Panc1 (cell line): Measurements from ENCODE around the gene CNPY4. TPM values are rescaled to one million over a fixed set of nuclear protein-coding genes. Genes with fewer than 3 reads are reported as not detected.

Experiments
- ATAC-seq: fragments of 200-7000 bp; cut with Tn5 transposase; 2 replicates; pipeline ENCODE4 v1.9.1; 2020; ENCODE audit warnings: mild to moderate bottlenecking, moderate library complexity
- BruUV-seq: library from RNA; stranded (reverse); fragments of 400-500 nt; replicated peaks from 2 replicates; lab custom pipeline; 2021; lab: Mats Ljungman, UMichigan
- CTCF ChIA-PET: fragments of 300-600 bp; sonication (Branson Sonifier 250); formaldehyde crosslinking; loops from one replicate; lab custom pipeline; 2022; ENCODE audit warnings: antibody characterized with exemption; lab: Charles Lee
- POLR2A ChIA-PET: fragments of 300-600 bp; sonication (Branson Sonifier 250); formaldehyde crosslinking; loops from one replicate; lab custom pipeline; 2022; ENCODE audit warnings: antibody characterized with exemption; lab: Charles Lee
- DNase-seq: peaks from one replicate; pipeline ENCODE4 v3.0.0-alpha.2; 2010; ENCODE audit warnings: low read depth, low spot score
- H3K27ac ChIP-seq: 2 replicates; pipeline ENCODE4 v1.5.1; 2011; ENCODE audit warnings: mild to moderate bottlenecking, low read length, inconsistent platforms
- H3K27me3 ChIP-seq: fragments of 200-500 bp; sonication (Bioruptor generic); 2 replicates; pipeline ENCODE4 v1.6.0; 2014; ENCODE audit warnings: low read length, inconsistent platforms; ENCODE audit not compliant: control insufficient read depth, insufficient read depth
- H3K36me3 ChIP-seq: fragments of 200-500 bp; sonication (Bioruptor generic); 2 replicates; pipeline ENCODE4 v1.5.1; 2014; ENCODE audit warnings: inconsistent platforms, mild to moderate bottlenecking, low read length, moderate library complexity; ENCODE audit not compliant: control insufficient read depth, insufficient read depth
- H3K4me1 ChIP-seq: 2 replicates; pipeline ENCODE4 v1.5.1; 2011; ENCODE audit warnings: inconsistent platforms, mild to moderate bottlenecking, low read length, moderate library complexity; ENCODE audit not compliant: control insufficient read depth, insufficient read depth
- H3K4me3 ChIP-seq, 2 experiments: 2 replicates each; pipeline ENCODE4 v1.5.1; 2011 to 2012; ENCODE audit warnings: low read depth in 2 of 2, low read length in 2 of 2, mild to moderate bottlenecking in 2 of 2, inconsistent platforms in 1 of 2, moderate library complexity in 1 of 2
- H3K9me3 ChIP-seq: fragments of 200-500 bp; sonication (Bioruptor generic); 2 replicates; pipeline ENCODE4 v1.5.1; 2014; ENCODE audit warnings: low read depth, mild to moderate bottlenecking, inconsistent platforms, low read length, moderate library complexity; ENCODE audit not compliant: control insufficient read depth, insufficient read depth
- POLR2AphosphoS5 ChIP-seq: IDR thresholded peaks from 2 replicates; pipeline ENCODE4 v1.6.1; 2012; ENCODE audit warnings: mild to moderate bottlenecking, low read depth, low read length, moderate library complexity
- SIN3A ChIP-seq: IDR thresholded peaks from 2 replicates; pipeline ENCODE4 v1.6.1; 2012; ENCODE audit warnings: low read depth, mild to moderate bottlenecking, low read length, moderate library complexity, borderline replicate concordance; ENCODE audit not compliant: insufficient read depth
- TCF7L2 ChIP-seq: IDR thresholded peaks from 2 replicates; pipeline ENCODE4 v1.6.1; 2011; ENCODE audit warnings: mild to moderate bottlenecking, low read depth, low read length, inconsistent platforms
- in situ Hi-C: cut with HindIII; loops from 2 replicates; pipeline ENCODE4 v1.10.0; 2016; ENCODE audit warnings: low sequenced_read_pairs, low pct_unique_long_range_greater_than_20kb
- intact Hi-C: fragments of 100-400 bp; cut with micrococcal nuclease; formaldehyde crosslinking; loops from one replicate; pipeline ENCODE4 v1.10.0; 2022; ENCODE audit not compliant: unreplicated experiment
- total RNA-seq: library from RNA; stranded (reverse); gene quantifications from one replicate; pipeline ENCODE4 v1.2.1, GENCODE V29; 2021; ENCODE audit not compliant: unreplicated experiment
- TF ChIP-seq, protein P1 (sequence below): fragments of 450-650 bp; IDR thresholded peaks from 2 replicates; pipeline ENCODE4 v1.5.1; 2017; ENCODE audit warnings: mild to moderate bottlenecking
- TF ChIP-seq, protein P2 (sequence below), 2 experiments: IDR thresholded peaks; 2 replicates each; pipeline ENCODE4 v1.6.1; 2011 to 2012; ENCODE audit warnings: low read depth in 2 of 2, control low read depth in 1 of 2, low read length in 1 of 2, mild to moderate bottlenecking in 1 of 2, moderate library complexity in 1 of 2; ENCODE audit not compliant: insufficient read depth in 1 of 2

Gene CNPY4
- total RNA-seq, 1 experiment from 2014 or later = 12.6 TPM

- ChIA-PET CTCF (no interaction called here), POLR2A (no interaction called here)
- no peak for ATAC-seq
- intact Hi-C loops (no loop called here), in situ Hi-C loops (no loop called here)
- Histone ChIP-seq H3K4me3 (no peak overlapping the region), H3K36me3 (no peaks in the 10 kb centered on the region), H3K4me1 (peaks cover 5% of the 10 kb centered on the region; the same call in 1 of the 2 replicates), H3K9me3 (no peaks in the 10 kb centered on the region), H3K27me3 (no peaks in the 10 kb centered on the region), H3K27ac (no peak overlapping the region)
- DNase-seq = no peak
- TF ChIP-seq SIN3A (no peak), POLR2AphosphoS5 (no peak)
- TF ChIP-seq, protein P1, sequence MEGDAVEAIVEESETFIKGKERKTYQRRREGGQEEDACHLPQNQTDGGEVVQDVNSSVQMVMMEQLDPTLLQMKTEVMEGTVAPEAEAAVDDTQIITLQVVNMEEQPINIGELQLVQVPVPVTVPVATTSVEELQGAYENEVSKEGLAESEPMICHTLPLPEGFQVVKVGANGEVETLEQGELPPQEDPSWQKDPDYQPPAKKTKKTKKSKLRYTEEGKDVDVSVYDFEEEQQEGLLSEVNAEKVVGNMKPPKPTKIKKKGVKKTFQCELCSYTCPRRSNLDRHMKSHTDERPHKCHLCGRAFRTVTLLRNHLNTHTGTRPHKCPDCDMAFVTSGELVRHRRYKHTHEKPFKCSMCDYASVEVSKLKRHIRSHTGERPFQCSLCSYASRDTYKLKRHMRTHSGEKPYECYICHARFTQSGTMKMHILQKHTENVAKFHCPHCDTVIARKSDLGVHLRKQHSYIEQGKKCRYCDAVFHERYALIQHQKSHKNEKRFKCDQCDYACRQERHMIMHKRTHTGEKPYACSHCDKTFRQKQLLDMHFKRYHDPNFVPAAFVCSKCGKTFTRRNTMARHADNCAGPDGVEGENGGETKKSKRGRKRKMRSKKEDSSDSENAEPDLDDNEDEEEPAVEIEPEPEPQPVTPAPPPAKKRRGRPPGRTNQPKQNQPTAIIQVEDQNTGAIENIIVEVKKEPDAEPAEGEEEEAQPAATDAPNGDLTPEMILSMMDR = no peak
- TF ChIP-seq, protein P2, sequence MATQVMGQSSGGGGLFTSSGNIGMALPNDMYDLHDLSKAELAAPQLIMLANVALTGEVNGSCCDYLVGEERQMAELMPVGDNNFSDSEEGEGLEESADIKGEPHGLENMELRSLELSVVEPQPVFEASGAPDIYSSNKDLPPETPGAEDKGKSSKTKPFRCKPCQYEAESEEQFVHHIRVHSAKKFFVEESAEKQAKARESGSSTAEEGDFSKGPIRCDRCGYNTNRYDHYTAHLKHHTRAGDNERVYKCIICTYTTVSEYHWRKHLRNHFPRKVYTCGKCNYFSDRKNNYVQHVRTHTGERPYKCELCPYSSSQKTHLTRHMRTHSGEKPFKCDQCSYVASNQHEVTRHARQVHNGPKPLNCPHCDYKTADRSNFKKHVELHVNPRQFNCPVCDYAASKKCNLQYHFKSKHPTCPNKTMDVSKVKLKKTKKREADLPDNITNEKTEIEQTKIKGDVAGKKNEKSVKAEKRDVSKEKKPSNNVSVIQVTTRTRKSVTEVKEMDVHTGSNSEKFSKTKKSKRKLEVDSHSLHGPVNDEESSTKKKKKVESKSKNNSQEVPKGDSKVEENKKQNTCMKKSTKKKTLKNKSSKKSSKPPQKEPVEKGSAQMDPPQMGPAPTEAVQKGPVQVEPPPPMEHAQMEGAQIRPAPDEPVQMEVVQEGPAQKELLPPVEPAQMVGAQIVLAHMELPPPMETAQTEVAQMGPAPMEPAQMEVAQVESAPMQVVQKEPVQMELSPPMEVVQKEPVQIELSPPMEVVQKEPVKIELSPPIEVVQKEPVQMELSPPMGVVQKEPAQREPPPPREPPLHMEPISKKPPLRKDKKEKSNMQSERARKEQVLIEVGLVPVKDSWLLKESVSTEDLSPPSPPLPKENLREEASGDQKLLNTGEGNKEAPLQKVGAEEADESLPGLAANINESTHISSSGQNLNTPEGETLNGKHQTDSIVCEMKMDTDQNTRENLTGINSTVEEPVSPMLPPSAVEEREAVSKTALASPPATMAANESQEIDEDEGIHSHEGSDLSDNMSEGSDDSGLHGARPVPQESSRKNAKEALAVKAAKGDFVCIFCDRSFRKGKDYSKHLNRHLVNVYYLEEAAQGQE (IDR thresholded peaks at IDR 0.05; ENCODE audit: insufficient read depth in 1 of 2, low read depth in 2 of 2, low read length in 1 of 2) = no peak
- BruUV-seq = no TSS peak
Observed at GRCh38 chr7:100147278-100147677, 27.8 kb downstream of the CNPY4 start.

DNA sequence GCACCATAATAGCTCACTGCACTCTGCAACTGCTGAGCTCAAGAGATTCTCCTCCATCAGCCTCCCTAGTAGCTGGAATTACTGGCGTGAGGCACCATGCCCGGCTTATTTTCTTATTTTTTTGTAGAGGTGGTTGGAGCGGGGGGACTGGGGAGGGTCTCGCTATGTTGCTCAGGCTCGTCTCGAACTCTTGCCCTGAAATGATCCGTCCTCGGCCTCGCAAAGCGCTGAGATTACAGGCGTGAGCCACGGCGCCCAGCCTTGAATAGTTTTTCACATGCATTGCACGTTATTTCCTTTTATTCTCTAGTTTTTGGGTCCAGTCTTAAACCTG lies 28.8 kb downstream of the CNPY4 start:
- peaks cover 8% of the 10 kb centered on the region for H3K4me1 ChIP-seq
- POLR2A ChIA-PET = no interaction called here
- no TSS peak for BruUV-seq
- TF ChIP-seq POLR2AphosphoS5 (no peak), TCF7L2 (no peak), SIN3A (no peak)
- TF ChIP-seq, protein P1 = no peak
- TF ChIP-seq, protein P2 (IDR thresholded peaks at IDR 0.05; ENCODE audit: insufficient read depth in 1 of 2, low read depth in 2 of 2, low read length in 1 of 2) = no peak
- peak overlapping the region; percentile 77 to 95 for H3K4me3 ChIP-seq
- in situ Hi-C loops = no loop called here
- H3K27me3 ChIP-seq = no peaks in the 10 kb centered on the region
- no peak; the same call in 1 of the 2 replicates for ATAC-seq
- CTCF ChIA-PET = interaction anchor here (0.6 to 1.0 kb wide), 2 partner anchors 17 to 125 kb away, joined by 3 to 6 read pairs; no protein-coding TSS in a partner anchor
- H3K27ac ChIP-seq = peak overlapping the region; percentile 84
- H3K9me3 ChIP-seq = no peaks in the 10 kb centered on the region
- intact Hi-C loops = no loop called here
- no peak for DNase-seq
- no peaks in the 10 kb centered on the region for H3K36me3 ChIP-seq
